IMR-90 (cell line): ENCODE data around the gene CFL2. TPM values are rescaled to one million over a fixed set of nuclear protein-coding genes. Genes with fewer than 3 reads are reported as not detected.

Experiments
- ATAC-seq: fragments of 200-7000 bp; cut with Tn5 transposase; 2 replicates; pipeline ENCODE4 v1.9.1; 2020; ENCODE audit warnings: low read depth, mild to moderate bottlenecking, moderate library complexity
- BruUV-seq: library from RNA; stranded (reverse); fragments of 400-500 nt; replicated peaks from 2 replicates; lab custom pipeline; 2021; lab: Mats Ljungman, UMichigan
- CTCF ChIA-PET: fragments of 300-600 bp; formaldehyde crosslinking; extraction: SDS; loops from one replicate; lab custom pipeline; 2021; ENCODE audit warnings: antibody characterized with exemption; lab: Yijun Ruan, JAX
- POLR2A ChIA-PET: fragments of 300-600 bp; sonication (Branson Sonifier 250); formaldehyde crosslinking; loops from one replicate; lab custom pipeline; 2022; ENCODE audit warnings: antibody characterized with exemption; ENCODE audit not compliant: unreplicated experiment; lab: Charles Lee
- DNase-seq: peaks from one replicate; pipeline ENCODE4 v3.0.0; 2013
- H2AFZ ChIP-seq: replicated peaks from 2 replicates; pipeline ENCODE3; 2013; ENCODE audit warnings: low read length, mild to moderate bottlenecking; ENCODE audit not compliant: poor library complexity
- H2AK5ac ChIP-seq: 2 replicates; pipeline ENCODE4 v1.6.1; 2013; ENCODE audit warnings: low read depth, low read length, inconsistent platforms
- H2AK9ac ChIP-seq: replicated peaks from 2 replicates; pipeline ENCODE3; 2013; ENCODE audit warnings: mild to moderate bottlenecking, low read depth, low read length, moderate library complexity; ENCODE audit not compliant: poor library complexity
- H2BK120ac ChIP-seq: 2 replicates; pipeline ENCODE4 v1.6.1; 2013; ENCODE audit warnings: low read depth, low read length, inconsistent platforms
- H2BK15ac ChIP-seq: 3 replicates; pipeline ENCODE4 v1.6.1; 2013; ENCODE audit warnings: low read depth, low read length, inconsistent platforms
- H2BK20ac ChIP-seq: 2 replicates; pipeline ENCODE4 v1.6.1; 2013; ENCODE audit warnings: low read depth, mild to moderate bottlenecking, inconsistent platforms, low read length, moderate library complexity
- H2BK5ac ChIP-seq: 2 replicates; pipeline ENCODE4 v1.6.1; 2013; ENCODE audit warnings: mild to moderate bottlenecking, low read depth, low read length, inconsistent platforms; ENCODE audit not compliant: poor library complexity, severe bottlenecking
- H3K14ac ChIP-seq: replicated peaks from 2 replicates; pipeline ENCODE4 v1.6.1; 2013; ENCODE audit warnings: low read depth, low read length, inconsistent platforms
- H3K18ac ChIP-seq: 2 replicates; pipeline ENCODE4 v1.6.1; 2013; ENCODE audit warnings: low read depth, low read length, control low read depth
- H3K23ac ChIP-seq: 2 replicates; pipeline ENCODE4 v1.6.1; 2013; ENCODE audit warnings: low read depth, low read length, inconsistent platforms
- H3K27ac ChIP-seq: 2 replicates; pipeline ENCODE4 v1.5.1; 2013; ENCODE audit warnings: mild to moderate bottlenecking, control low read depth, low read length; ENCODE audit not compliant: insufficient read depth
- H3K27me3 ChIP-seq: 2 replicates; pipeline ENCODE4 v1.6.1; 2013; ENCODE audit warnings: low read length; ENCODE audit not compliant: control insufficient read depth, insufficient read depth
- H3K36me3 ChIP-seq: 2 replicates; pipeline ENCODE4 v1.6.1; 2013; ENCODE audit warnings: low read length, mixed read lengths; ENCODE audit not compliant: control insufficient read depth, insufficient read depth
- H3K4ac ChIP-seq: 2 replicates; pipeline ENCODE4 v1.6.1; 2013; ENCODE audit warnings: low read depth, low read length, inconsistent platforms
- H3K4me1 ChIP-seq: 2 replicates; pipeline ENCODE4 v1.6.1; 2013; ENCODE audit warnings: low read length, mixed read lengths; ENCODE audit not compliant: control insufficient read depth, insufficient read depth
- H3K4me2 ChIP-seq: 2 replicates; pipeline ENCODE4 v1.6.1; 2013; ENCODE audit warnings: low read depth, mild to moderate bottlenecking, control low read depth, low read length, moderate library complexity
- H3K4me3 ChIP-seq: 2 replicates; pipeline ENCODE4 v1.5.1; 2013; ENCODE audit warnings: low read depth, mild to moderate bottlenecking, control low read depth, low read length, moderate library complexity; ENCODE audit not compliant: insufficient read depth
- H3K56ac ChIP-seq: 2 replicates; pipeline ENCODE4 v1.6.1; 2013; ENCODE audit warnings: low read length, inconsistent platforms; ENCODE audit not compliant: insufficient read depth; ENCODE audit errors: extremely low read depth
- H3K79me1 ChIP-seq, 2 experiments: 2 replicates each; pipeline ENCODE4 v1.6.1; 2013; ENCODE audit warnings: low read length in 2 of 2, inconsistent platforms in 1 of 2, low read depth in 1 of 2
- H3K9ac ChIP-seq: 2 replicates; pipeline ENCODE4 v1.6.1; 2013; ENCODE audit warnings: low read depth, low read length, control low read depth
- H3K9me1 ChIP-seq: 2 replicates; pipeline ENCODE4 v1.6.1; 2013; ENCODE audit warnings: low read length, inconsistent platforms; ENCODE audit not compliant: insufficient read depth
- H3K9me3 ChIP-seq: 2 replicates; pipeline ENCODE4 v1.6.1; 2013; ENCODE audit warnings: low read length; ENCODE audit not compliant: control insufficient read depth, insufficient read depth
- H4K20me1 ChIP-seq: 2 replicates; pipeline ENCODE4 v1.6.1; 2013; ENCODE audit warnings: low read length, inconsistent platforms; ENCODE audit not compliant: insufficient read depth
- H4K5ac ChIP-seq: 2 replicates; pipeline ENCODE4 v1.6.1; 2013; ENCODE audit warnings: mild to moderate bottlenecking, low read depth, low read length, control low read depth
- H4K8ac ChIP-seq, 2 experiments: 2 replicates each; pipeline ENCODE4 v1.6.1; 2013; ENCODE audit warnings: low read depth in 2 of 2, low read length in 2 of 2, control low read depth in 1 of 2, inconsistent platforms in 1 of 2
- H4K91ac ChIP-seq: 2 replicates; pipeline ENCODE4 v1.6.1; 2013; ENCODE audit warnings: low read depth, low read length, inconsistent platforms; ENCODE audit not compliant: insufficient read depth
- MAZ ChIP-seq: IDR thresholded peaks from 2 replicates; pipeline ENCODE4 v1.6.1; 2012; ENCODE audit warnings: low read depth, mild to moderate bottlenecking, low read length, improper control_type of control experiment, moderate library complexity, borderline replicate concordance
- dilution Hi-C: fragments of 300-500 bp; cut with HindIII; formaldehyde crosslinking; loops from one replicate; pipeline ENCODE4 v1.14.3; 2018; ENCODE audit warnings: low sequenced_read_pairs; ENCODE audit not compliant: unreplicated experiment
- in situ Hi-C: fragments of 300-500 bp; cut with MboI; formaldehyde crosslinking; loops from 3 replicates; pipeline ENCODE4 v1.14.3; 2019; ENCODE audit warnings: low sequenced_read_pairs, inconsistent platforms, mixed read lengths
- intact Hi-C: fragments of 100-400 bp; cut with micrococcal nuclease; formaldehyde crosslinking; loops from 2 replicates; pipeline ENCODE4 v1.10.0; 2022
- microRNA-seq, 2 experiments: library from miRNA; stranded (forward) in 1 of 2; unstranded in 1 of 2; fragments of 10-50 nt in 1 of 2; fragments of <30 nt in 1 of 2; gene quantifications in 1 of 2; microRNA quantifications in 1 of 2; one replicate each; pipeline versions ENCODE3 to v1.1.0; 2013 to 2020; ENCODE audit not compliant: insufficient read depth in 1 of 2, insufficient read length in 1 of 2, unreplicated experiment in 1 of 2
- polyA plus RNA-seq, 3 experiments: library from polyadenylated mRNA; depleted of rRNA; stranded (reverse); fragments of >200 nt; gene quantifications; 2 replicates each; pipeline ENCODE4 v1.2.3, GENCODE V29; 2012; ENCODE audit warnings: low replicate concordance in 1 of 3
- small RNA-seq, 5 experiments: library from RNA; depleted of rRNA; stranded (forward); fragments of <200 nt; gene quantifications; one replicate each; pipeline ENCODE3, GENCODE V24; 2012
- total RNA-seq: library from RNA; depleted of rRNA; stranded (reverse); fragments of >200 nt; gene quantifications from 2 replicates; pipeline ENCODE4 v1.2.3, GENCODE V29; 2012; rRNA removed

The CFL2 gene
- total and polyA plus RNA-seq, 2 of the 4 experiments (the other 2 are of a cell fraction) = 106 to 151 TPM

GRCh38 chr14:34660796-34661195 lies 53.6 kb downstream of the CFL2 start:
- H3K27me3 ChIP-seq = no peaks in the 10 kb centered on the region
- no peak overlapping the region for H4K5ac ChIP-seq
- ChIA-PET POLR2A (no interaction called here), CTCF (no interaction called here)
- TF ChIP-seq MAZ = no peak
- H4K8ac ChIP-seq = no peak overlapping the region
- H2AFZ ChIP-seq = no peak overlapping the region
- H3K4me3 ChIP-seq = no peak overlapping the region
- in situ Hi-C loops = loop anchor here (25.0 kb wide), 1 partner anchor 752 kb away; the partner anchor contains the start of gene NFKBIA
- no peak overlapping the region for H3K56ac ChIP-seq
- no peak overlapping the region for H4K91ac ChIP-seq
- H3K23ac ChIP-seq = no peak overlapping the region
- no peak overlapping the region for H2AK9ac ChIP-seq
- no peak overlapping the region for H2BK120ac ChIP-seq
- H3K14ac ChIP-seq = no peak overlapping the region
- H2BK20ac ChIP-seq = no peak overlapping the region
- no peak overlapping the region for H3K4me2 ChIP-seq
- ATAC-seq (no peak), DNase-seq (no peak)
- no peaks in the 10 kb centered on the region for H3K9me3 ChIP-seq
- no peak overlapping the region for H3K4ac ChIP-seq
- H2BK5ac ChIP-seq = no peak overlapping the region
- H2AK5ac ChIP-seq = no peak overlapping the region
- 0 out of 4 replicates have a peak, but pooled peaks cover 0 to 6% of the 10 kb centered on the region in 2 experiments for H3K79me1 ChIP-seq
- 0 out of 2 replicates have a peak, but pooled peaks cover 3% of the 10 kb centered on the region for H3K4me1 ChIP-seq
- no peak overlapping the region for H3K9ac ChIP-seq
- H3K18ac ChIP-seq = no peak overlapping the region
- no peak overlapping the region for H3K27ac ChIP-seq
- intact Hi-C loops = no loop called here
- H3K36me3 ChIP-seq = no peaks in the 10 kb centered on the region
- dilution Hi-C loops = no loop called here
- H3K9me1 ChIP-seq = peaks cover 6% of the 10 kb centered on the region; the same call in 1 of the 2 replicates
- H4K20me1 ChIP-seq = no peaks in the 10 kb centered on the region
- no TSS peak for BruUV-seq
- H2BK15ac ChIP-seq = no peak overlapping the region

Small RNA genes within 50 kb of the gene (microRNA-seq; reads per million reads assigned to microRNA genes)
- not detected for gene RNU6-1261P (ENCODE audit: insufficient read depth, insufficient read length)

Small RNA genes within 50 kb of the gene (small RNA-seq; reads per million reads assigned to genes)
- 0 reads per million in 5 experiments for gene RNU6-1261P

Other genes starting within 250 kb of the CFL2 start
- 32.3 and 53.6 TPM in 2 replicates for gene EAPP, start 174.9 kb downstream of the CFL2 start, total RNA-seq
- 23.6 and 29.9 TPM in 2 replicates for gene EAPP, start 174.9 kb downstream of the CFL2 start, polyA plus RNA-seq (2012; rRNA removed)
- gene SNX6, start 84.4 kb downstream of the CFL2 start, total RNA-seq = 116 and 166 TPM in 2 replicates
- 67.8 and 127 TPM in 2 replicates for gene SNX6, start 84.4 kb downstream of the CFL2 start, polyA plus RNA-seq (2012; rRNA removed)
- 23.8 and 43.6 TPM in 2 replicates for gene BAZ1A, start 160.8 kb upstream of the CFL2 start, total RNA-seq
- gene BAZ1A, start 160.8 kb upstream of the CFL2 start, polyA plus RNA-seq (2012; rRNA removed) = 15.3 and 17.1 TPM in 2 replicates